Endothelial cell (in vitro differentiated cells): Measurements from ENCODE around the gene LIFR. TPM values are rescaled to one million over a fixed set of nuclear protein-coding genes. Genes with fewer than 3 reads are reported as not detected.

ENCODE experiments used
- DNase-seq: peaks from one replicate; pipeline ENCODE4 v3.0.0; 2021; ENCODE audit warnings: low spot score
- H3K27ac Mint-ChIP-seq: one replicate; pipeline ENCODE4 v1.8.0; 2021; ENCODE audit warnings: mixed read lengths, inconsistent platforms; ENCODE audit not compliant: unreplicated experiment
- H3K27me3 Mint-ChIP-seq: one replicate; pipeline ENCODE4 v1.8.0; 2021; ENCODE audit warnings: mild to moderate bottlenecking, moderate library complexity, mixed read lengths, inconsistent platforms; ENCODE audit not compliant: unreplicated experiment
- H3K36me3 Mint-ChIP-seq: one replicate; pipeline ENCODE4 v1.8.0; 2021; ENCODE audit warnings: mild to moderate bottlenecking, low read depth, mixed read lengths, inconsistent platforms; ENCODE audit not compliant: unreplicated experiment
- H3K4me1 Mint-ChIP-seq: one replicate; pipeline ENCODE4 v1.8.0; 2021; ENCODE audit warnings: mild to moderate bottlenecking, mixed read lengths, inconsistent platforms; ENCODE audit not compliant: unreplicated experiment
- H3K4me3 Mint-ChIP-seq: one replicate; pipeline ENCODE4 v1.8.0; 2021; ENCODE audit warnings: mild to moderate bottlenecking, mixed read lengths, inconsistent platforms; ENCODE audit not compliant: unreplicated experiment
- H3K9me3 Mint-ChIP-seq: one replicate; pipeline ENCODE4 v1.8.0; 2021; ENCODE audit warnings: mixed read lengths, inconsistent platforms; ENCODE audit not compliant: unreplicated experiment
- total RNA-seq: library from RNA; stranded (reverse); fragmentation: NEBNext Ultra II Directional; extraction: Animal tissue kit (Norgen Biotek cat#: 25700); gene quantifications from one replicate; pipeline ENCODE4 v1.2.1, GENCODE V29; 2021; ENCODE audit not compliant: unreplicated experiment
- TF ChIP-seq, protein P1 (sequence below): fragments of 200-600 bp; sonication (generic); IDR thresholded peaks from one replicate; pipeline ENCODE4 v1.5.0; 2021; ENCODE audit warnings: antibody characterized with exemption; ENCODE audit not compliant: unreplicated experiment

The LIFR gene
- total RNA-seq, 1 donor from 2014 or later = 96.0 TPM

DNA sequence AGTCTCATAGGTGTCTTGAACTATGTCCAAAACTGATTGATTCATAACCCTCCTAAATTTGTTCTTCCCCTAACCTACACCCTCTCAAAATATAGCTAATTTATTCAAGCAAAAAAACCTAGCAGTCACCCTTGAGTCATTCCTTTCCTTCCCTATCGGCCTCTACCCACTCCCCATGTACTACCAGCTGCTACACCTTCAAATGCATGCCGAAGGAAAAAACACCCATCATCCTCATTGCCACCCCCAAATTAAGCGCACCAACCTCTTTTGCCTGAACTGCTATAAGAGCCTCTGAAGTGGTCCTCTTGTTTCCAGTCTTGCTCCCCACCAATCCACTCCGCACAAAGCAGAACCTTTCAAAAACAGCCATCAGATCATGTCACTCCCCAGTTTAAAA is 12.6 kb downstream of the LIFR start:
- TF ChIP-seq, protein P1, sequence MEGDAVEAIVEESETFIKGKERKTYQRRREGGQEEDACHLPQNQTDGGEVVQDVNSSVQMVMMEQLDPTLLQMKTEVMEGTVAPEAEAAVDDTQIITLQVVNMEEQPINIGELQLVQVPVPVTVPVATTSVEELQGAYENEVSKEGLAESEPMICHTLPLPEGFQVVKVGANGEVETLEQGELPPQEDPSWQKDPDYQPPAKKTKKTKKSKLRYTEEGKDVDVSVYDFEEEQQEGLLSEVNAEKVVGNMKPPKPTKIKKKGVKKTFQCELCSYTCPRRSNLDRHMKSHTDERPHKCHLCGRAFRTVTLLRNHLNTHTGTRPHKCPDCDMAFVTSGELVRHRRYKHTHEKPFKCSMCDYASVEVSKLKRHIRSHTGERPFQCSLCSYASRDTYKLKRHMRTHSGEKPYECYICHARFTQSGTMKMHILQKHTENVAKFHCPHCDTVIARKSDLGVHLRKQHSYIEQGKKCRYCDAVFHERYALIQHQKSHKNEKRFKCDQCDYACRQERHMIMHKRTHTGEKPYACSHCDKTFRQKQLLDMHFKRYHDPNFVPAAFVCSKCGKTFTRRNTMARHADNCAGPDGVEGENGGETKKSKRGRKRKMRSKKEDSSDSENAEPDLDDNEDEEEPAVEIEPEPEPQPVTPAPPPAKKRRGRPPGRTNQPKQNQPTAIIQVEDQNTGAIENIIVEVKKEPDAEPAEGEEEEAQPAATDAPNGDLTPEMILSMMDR = no peak
- Mint-ChIP-seq H3K4me1 (peaks cover 13% of the 10 kb centered on the region), H3K9me3 (no peaks in the 10 kb centered on the region), H3K36me3 (no peaks in the 10 kb centered on the region), H3K4me3 (no peak overlapping the region), H3K27ac (no peak overlapping the region), H3K27me3 (no peaks in the 10 kb centered on the region)
- no peak for DNase-seq

DNA sequence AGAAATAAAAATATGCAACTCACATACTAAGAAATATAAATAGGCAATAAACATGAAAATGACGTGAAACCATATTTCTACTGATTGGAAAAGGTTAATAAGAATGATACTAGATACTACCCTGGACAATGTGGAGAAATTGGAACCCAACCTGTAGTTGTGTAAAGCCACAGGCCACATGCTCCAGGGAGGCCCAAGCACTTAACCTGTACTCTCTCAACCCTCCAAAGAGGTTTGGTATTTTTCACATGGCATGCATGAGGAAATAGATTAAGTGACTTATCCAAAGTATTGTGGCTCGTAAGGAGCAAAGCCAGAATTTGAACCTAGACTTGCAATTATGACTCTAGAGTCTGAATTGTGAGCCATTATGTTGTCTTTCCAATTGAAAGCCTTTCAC is 13.4 kb downstream of the LIFR start:
- H3K36me3 Mint-ChIP-seq = no peaks in the 10 kb centered on the region
- DNase-seq = no peak
- H3K4me1 Mint-ChIP-seq = peaks cover 21% of the 10 kb centered on the region
- H3K27ac Mint-ChIP-seq = no peak overlapping the region
- H3K9me3 Mint-ChIP-seq = no peaks in the 10 kb centered on the region
- no peak overlapping the region for H3K4me3 Mint-ChIP-seq
- H3K27me3 Mint-ChIP-seq = no peaks in the 10 kb centered on the region
- TF ChIP-seq, protein P1 = no peak

DNA sequence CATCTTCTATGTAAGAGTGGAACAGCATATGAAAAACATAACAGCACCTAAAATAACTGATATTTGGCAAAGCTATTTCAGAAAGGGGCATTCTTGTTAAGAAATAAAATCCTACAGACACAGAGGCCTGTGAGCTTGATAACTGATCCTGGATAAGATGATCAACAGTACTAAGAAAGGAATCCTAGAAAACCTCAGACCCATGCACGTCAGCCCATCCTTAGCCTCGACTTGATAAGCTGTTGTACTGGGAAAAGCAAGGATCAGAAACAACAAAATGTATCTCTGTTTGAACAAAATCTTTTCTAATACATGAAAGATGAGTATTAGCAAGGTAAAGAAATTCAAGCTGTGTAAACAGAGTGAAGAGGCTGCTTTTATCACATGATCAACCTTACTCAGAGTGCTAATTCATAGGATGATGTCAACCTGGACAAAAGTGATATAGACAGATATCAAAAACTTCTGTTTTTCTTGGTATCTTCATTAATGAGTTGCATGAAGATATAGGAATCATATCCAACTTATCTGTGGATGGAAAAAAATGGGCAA is 15.2 kb downstream of the LIFR start:
- Mint-ChIP-seq H3K27me3 (no peaks in the 10 kb centered on the region), H3K4me3 (no peak overlapping the region), H3K4me1 (peaks cover 25% of the 10 kb centered on the region), H3K36me3 (no peaks in the 10 kb centered on the region), H3K27ac (no peak overlapping the region), H3K9me3 (no peaks in the 10 kb centered on the region)
- DNase-seq = no peak
- TF ChIP-seq, protein P1 = no peak

DNA sequence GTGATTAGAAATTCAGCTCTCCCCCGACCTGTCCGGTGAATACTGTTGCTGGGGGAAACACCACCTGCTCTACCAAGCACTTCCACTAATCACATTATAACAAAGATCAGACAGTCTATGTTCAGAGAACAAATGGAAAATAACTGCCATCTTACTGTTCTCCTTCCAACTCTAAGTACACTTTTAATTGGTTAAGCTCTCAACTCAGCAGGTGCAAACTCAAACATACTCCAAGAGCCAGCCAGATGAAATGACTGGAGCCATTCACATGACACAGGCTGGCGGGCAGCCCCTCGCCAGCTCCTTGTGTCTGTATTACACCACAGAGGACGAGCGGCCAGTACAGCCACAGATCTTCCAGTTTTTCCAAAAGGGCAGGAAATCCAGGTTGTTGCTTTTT is 16.1 kb downstream of the LIFR start:
- Mint-ChIP-seq H3K9me3 (no peaks in the 10 kb centered on the region), H3K4me1 (peaks cover 28% of the 10 kb centered on the region), H3K36me3 (no peaks in the 10 kb centered on the region), H3K27me3 (no peaks in the 10 kb centered on the region), H3K27ac (no peak overlapping the region), H3K4me3 (no peak overlapping the region)
- TF ChIP-seq, protein P1 = no peak
- no peak for DNase-seq

DNA sequence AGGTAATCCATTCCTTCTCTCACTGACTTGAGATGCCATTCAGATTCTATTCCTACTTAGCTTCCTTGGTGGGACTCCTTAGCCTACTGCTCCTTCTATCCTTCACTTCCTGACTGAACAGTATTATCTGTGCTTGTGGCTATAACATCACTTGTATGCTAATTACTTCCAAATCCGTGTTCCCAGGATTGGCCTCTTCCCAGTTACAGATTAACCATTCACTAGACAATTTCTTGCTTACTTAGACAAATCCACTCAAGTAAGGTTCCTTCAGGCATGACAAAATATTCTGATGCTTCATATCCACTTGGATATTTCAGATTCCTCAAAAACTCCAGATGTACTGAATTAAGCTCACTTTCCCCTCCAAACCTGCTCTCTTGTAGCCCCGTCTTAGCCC is 18.3 kb downstream of the LIFR start:
- no peak overlapping the region for H3K27ac Mint-ChIP-seq
- no peak for DNase-seq
- H3K4me1 Mint-ChIP-seq = peaks cover 38% of the 10 kb centered on the region
- H3K9me3 Mint-ChIP-seq = no peaks in the 10 kb centered on the region
- no peaks in the 10 kb centered on the region for H3K36me3 Mint-ChIP-seq
- TF ChIP-seq, protein P1 = no peak
- no peaks in the 10 kb centered on the region for H3K27me3 Mint-ChIP-seq
- H3K4me3 Mint-ChIP-seq = no peak overlapping the region
